ENCODE results near the gene VAT1L.
A peak's percentile ranks its signal among the peaks of the same experiment; 100 is the strongest.

VAT1L gene

GRCh38 chr16:77788181-77789084 lies at the start of gene VAT1L:
Gene VAT1L, plus strand, starts transcription at chr16:77788564. Its CDS starts 119 bp downstream, at chr16:77788683.
- DNase-seq = peak; percentile 61 to 84 (median 81)

GRCh38 chr16:77738706-77739558 lies 49.4 kb upstream of the VAT1L start:
- no peak for DNase-seq

GRCh38 chr16:77739559-77739892 lies 48.8 kb upstream of the VAT1L start:
- DNase-seq = no peak

GRCh38 chr16:77744141-77744540 lies 44.2 kb upstream of the VAT1L start:
- DNase-seq = peak in 2 of 3 experiments; percentile 40 to 71

GRCh38 chr16:77745972-77746371 lies 42.4 kb upstream of the VAT1L start:
- DNase-seq = no peak

- no peak for DNase-seq
Observed at GRCh38 chr16:77748421-77749005, 39.9 kb upstream of the VAT1L start.

- no peak for DNase-seq
Observed at GRCh38 chr16:77749415-77749814, 38.9 kb upstream of the VAT1L start.

- DNase-seq = no peak
Observed at GRCh38 chr16:77758046-77758445, 30.3 kb upstream of the VAT1L start.

GRCh38 chr16:77758508-77758907 lies 29.9 kb upstream of the VAT1L start:
- DNase-seq = no peak

GRCh38 chr16:77759201-77759600 lies 29.2 kb upstream of the VAT1L start:
- DNase-seq = no peak

- no peak for DNase-seq
Observed at GRCh38 chr16:77759821-77760220, 28.5 kb upstream of the VAT1L start.

- no peak for DNase-seq
Observed at GRCh38 chr16:77760800-77761199, 27.6 kb upstream of the VAT1L start.

- DNase-seq = no peak
Observed at GRCh38 chr16:77761204-77761603, 27.2 kb upstream of the VAT1L start.

- DNase-seq = no peak
Observed at GRCh38 chr16:77762262-77762661, 26.1 kb upstream of the VAT1L start.

GRCh38 chr16:77763994-77764393 lies 24.4 kb upstream of the VAT1L start:
- no peak for DNase-seq

GRCh38 chr16:77767211-77767610 lies 21.2 kb upstream of the VAT1L start:
- no peak for DNase-seq

GRCh38 chr16:77767826-77768225 lies 20.5 kb upstream of the VAT1L start:
- no peak for DNase-seq

- DNase-seq = no peak
Observed at GRCh38 chr16:77775911-77776909, 12.2 kb upstream of the VAT1L start.

- no peak for DNase-seq
Observed at GRCh38 chr16:77777745-77778144, 10.6 kb upstream of the VAT1L start.

- no peak for DNase-seq
Observed at GRCh38 chr16:77780378-77780837, 8.0 kb upstream of the VAT1L start.

- DNase-seq = no peak
Observed at GRCh38 chr16:77781091-77781490, 7.3 kb upstream of the VAT1L start.

- DNase-seq = no peak
Observed at GRCh38 chr16:77782694-77783093, 5.7 kb upstream of the VAT1L start.
